ENCODE data around the gene GINS2.

GINS2 gene

GRCh38 chr16:85716022-85716679 lies 27.4 kb upstream of the GINS2 start:
- DNase-seq, result peak; percentile 11

- DNase-seq, result peak; percentile 46
Measured at GRCh38 chr16:85715169-85716021, 26.6 kb upstream of the GINS2 start.

- DNase-seq, result no peak
Measured at GRCh38 chr16:85712801-85713200, 24.0 kb upstream of the GINS2 start.

GRCh38 chr16:85711982-85712587 lies 23.3 kb upstream of the GINS2 start:
- no peak for DNase-seq

- DNase-seq, result no peak
Measured at GRCh38 chr16:85710732-85711131, 22.0 kb upstream of the GINS2 start.

GRCh38 chr16:85709766-85710585 lies 21.2 kb upstream of the GINS2 start:
- DNase-seq, result no peak

GRCh38 chr16:85708338-85708737 lies 19.6 kb upstream of the GINS2 start:
- no peak for DNase-seq

GRCh38 chr16:85707528-85708095 lies 18.9 kb upstream of the GINS2 start:
- DNase-seq, result no peak

GRCh38 chr16:85706449-85707034 lies 17.8 kb upstream of the GINS2 start:
- DNase-seq, result no peak

GRCh38 chr16:85704900-85705846 lies 16.4 kb upstream of the GINS2 start:
- DNase-seq, result no peak

GRCh38 chr16:85704011-85704410 lies 15.3 kb upstream of the GINS2 start:
- no peak for DNase-seq

GRCh38 chr16:85699628-85700027 lies 10.9 kb upstream of the GINS2 start:
- DNase-seq, result no peak

GRCh38 chr16:85698935-85699558 lies 10.3 kb upstream of the GINS2 start:
- no peak for DNase-seq

- no peak for DNase-seq
Measured at GRCh38 chr16:85698459-85698891, 9.7 kb upstream of the GINS2 start.

- DNase-seq, result no peak
Measured at GRCh38 chr16:85697431-85697830, 8.7 kb upstream of the GINS2 start.

GRCh38 chr16:85696781-85697180 lies 8.0 kb upstream of the GINS2 start:
- no peak for DNase-seq

- no peak for DNase-seq
Measured at GRCh38 chr16:85695196-85696128, 6.7 kb upstream of the GINS2 start.

GRCh38 chr16:85690469-85691064 lies 1.8 kb upstream of the GINS2 start:
- no peak for DNase-seq

- no peak for DNase-seq
Measured at GRCh38 chr16:85689950-85690320, 1.2 kb upstream of the GINS2 start.

Data from fibroblast of upper back skin (primary cell).